ENCODE measurements around the gene ZNF469. TPM values are rescaled to one million over a fixed set of nuclear protein-coding genes. Genes with fewer than 3 reads are reported as not detected.
A peak's percentile ranks its signal among the peaks of the same experiment; 100 is the strongest.

The ZNF469 gene
- total and polyA plus RNA-seq, 9 of the 15 experiments (the other 6 are each of a cell fraction or from before 2014, with no cell fraction given) = 0.01 to 0.04 TPM; not detected in 7

DNA sequence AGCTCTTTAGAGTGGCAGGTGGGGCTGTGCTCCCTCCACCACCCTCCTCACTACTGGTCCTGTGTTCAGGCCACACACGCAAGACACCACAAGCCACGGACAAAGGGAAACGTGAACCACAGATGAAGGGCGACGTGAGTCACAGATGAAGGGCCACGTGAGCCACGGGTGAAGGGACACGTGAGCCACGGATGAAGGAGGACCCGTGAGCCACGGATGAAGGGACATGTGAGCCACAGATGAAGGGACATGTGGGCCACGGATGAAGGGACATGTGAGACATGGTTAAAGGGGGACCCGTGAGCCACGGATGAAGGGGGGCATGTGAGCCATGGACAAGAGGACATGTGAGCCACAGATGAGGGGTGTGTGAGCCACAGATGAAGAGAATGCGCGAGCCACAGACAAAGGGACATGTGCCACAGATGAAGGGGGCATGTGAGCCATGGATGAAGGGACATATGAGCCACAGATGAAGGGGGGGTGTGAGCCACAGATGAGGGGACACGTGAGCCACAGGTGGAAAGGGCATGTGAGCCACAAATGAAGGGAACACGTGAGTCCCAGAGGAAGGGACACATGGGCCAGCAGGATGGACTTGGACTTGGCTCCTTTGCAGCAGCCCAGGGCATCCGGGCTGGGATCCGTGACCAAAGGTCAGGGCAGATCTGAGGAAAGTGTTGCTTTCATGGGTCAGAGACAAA is 15.6 kb downstream of the ZNF469 start (continued):
- TF ChIP-seq, protein P1, sequence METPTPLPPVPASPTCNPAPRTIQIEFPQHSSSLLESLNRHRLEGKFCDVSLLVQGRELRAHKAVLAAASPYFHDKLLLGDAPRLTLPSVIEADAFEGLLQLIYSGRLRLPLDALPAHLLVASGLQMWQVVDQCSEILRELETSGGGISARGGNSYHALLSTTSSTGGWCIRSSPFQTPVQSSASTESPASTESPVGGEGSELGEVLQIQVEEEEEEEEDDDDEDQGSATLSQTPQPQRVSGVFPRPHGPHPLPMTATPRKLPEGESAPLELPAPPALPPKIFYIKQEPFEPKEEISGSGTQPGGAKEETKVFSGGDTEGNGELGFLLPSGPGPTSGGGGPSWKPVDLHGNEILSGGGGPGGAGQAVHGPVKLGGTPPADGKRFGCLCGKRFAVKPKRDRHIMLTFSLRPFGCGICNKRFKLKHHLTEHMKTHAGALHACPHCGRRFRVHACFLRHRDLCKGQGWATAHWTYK (CRISPR knock-in tag; IDR thresholded peaks at IDR 0.05) = peak; percentile 97
- TF ChIP-seq, protein P2, sequence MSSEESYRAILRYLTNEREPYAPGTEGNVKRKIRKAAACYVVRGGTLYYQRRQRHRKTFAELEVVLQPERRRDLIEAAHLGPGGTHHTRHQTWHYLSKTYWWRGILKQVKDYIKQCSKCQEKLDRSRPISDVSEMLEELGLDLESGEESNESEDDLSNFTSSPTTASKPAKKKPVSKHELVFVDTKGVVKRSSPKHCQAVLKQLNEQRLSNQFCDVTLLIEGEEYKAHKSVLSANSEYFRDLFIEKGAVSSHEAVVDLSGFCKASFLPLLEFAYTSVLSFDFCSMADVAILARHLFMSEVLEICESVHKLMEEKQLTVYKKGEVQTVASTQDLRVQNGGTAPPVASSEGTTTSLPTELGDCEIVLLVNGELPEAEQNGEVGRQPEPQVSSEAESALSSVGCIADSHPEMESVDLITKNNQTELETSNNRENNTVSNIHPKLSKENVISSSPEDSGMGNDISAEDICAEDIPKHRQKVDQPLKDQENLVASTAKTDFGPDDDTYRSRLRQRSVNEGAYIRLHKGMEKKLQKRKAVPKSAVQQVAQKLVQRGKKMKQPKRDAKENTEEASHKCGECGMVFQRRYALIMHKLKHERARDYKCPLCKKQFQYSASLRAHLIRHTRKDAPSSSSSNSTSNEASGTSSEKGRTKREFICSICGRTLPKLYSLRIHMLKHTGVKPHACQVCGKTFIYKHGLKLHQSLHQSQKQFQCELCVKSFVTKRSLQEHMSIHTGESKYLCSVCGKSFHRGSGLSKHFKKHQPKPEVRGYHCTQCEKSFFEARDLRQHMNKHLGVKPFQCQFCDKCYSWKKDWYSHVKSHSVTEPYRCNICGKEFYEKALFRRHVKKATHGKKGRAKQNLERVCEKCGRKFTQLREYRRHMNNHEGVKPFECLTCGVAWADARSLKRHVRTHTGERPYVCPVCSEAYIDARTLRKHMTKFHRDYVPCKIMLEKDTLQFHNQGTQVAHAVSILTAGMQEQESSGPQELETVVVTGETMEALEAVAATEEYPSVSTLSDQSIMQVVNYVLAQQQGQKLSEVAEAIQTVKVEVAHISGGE (CRISPR knock-in tag; IDR thresholded peaks at IDR 0.05) = no peak
- TF ChIP-seq PHB (CRISPR knock-in tag; IDR thresholded peaks at IDR 0.05) (no peak), CTBP1 (IDR thresholded peaks at IDR 0.05; ENCODE audit: borderline replicate concordance) (no peak)
- TF ChIP-seq, protein P3, sequence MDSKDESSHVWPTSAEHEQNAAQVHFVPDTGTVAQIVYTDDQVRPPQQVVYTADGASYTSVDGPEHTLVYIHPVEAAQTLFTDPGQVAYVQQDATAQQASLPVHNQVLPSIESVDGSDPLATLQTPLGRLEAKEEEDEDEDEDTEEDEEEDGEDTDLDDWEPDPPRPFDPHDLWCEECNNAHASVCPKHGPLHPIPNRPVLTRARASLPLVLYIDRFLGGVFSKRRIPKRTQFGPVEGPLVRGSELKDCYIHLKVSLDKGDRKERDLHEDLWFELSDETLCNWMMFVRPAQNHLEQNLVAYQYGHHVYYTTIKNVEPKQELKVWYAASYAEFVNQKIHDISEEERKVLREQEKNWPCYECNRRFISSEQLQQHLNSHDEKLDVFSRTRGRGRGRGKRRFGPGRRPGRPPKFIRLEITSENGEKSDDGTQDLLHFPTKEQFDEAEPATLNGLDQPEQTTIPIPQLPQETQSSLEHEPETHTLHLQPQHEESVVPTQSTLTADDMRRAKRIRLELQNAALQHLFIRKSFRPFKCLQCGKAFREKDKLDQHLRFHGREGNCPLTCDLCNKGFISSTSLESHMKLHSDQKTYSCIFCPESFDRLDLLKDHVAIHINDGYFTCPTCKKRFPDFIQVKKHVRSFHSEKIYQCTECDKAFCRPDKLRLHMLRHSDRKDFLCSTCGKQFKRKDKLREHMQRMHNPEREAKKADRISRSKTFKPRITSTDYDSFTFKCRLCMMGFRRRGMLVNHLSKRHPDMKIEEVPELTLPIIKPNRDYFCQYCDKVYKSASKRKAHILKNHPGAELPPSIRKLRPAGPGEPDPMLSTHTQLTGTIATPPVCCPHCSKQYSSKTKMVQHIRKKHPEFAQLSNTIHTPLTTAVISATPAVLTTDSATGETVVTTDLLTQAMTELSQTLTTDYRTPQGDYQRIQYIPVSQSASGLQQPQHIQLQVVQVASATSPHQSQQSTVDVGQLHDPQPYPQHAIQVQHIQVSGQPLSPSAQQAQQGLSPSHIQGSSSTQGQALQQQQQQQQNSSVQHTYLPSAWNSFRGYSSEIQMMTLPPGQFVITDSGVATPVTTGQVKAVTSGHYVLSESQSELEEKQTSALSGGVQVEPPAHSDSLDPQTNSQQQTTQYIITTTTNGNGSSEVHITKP (IDR thresholded peaks at IDR 0.05; ENCODE audit: partially characterized antibody) = no peak

Data from K562 (cell line).